HepG2 (cell line): Measurements from ENCODE around the gene ATG9A. TPM values are rescaled to one million over a fixed set of nuclear protein-coding genes. Genes with fewer than 3 reads are reported as not detected.

Experiments
- ATAD3A ChIP-seq: sonication (generic); formaldehyde crosslinking; IDR thresholded peaks from 2 replicates; pipeline ENCODE4 v1.4.0; 2020; ENCODE audit warnings: missing genetic modification reagents
- HHEX ChIP-seq: IDR thresholded peaks from 2 replicates; pipeline ENCODE4 v1.6.1; 2016; ENCODE audit warnings: control low read depth
- HOXA9 ChIP-seq: sonication (generic); formaldehyde crosslinking; IDR thresholded peaks from 2 replicates; pipeline ENCODE4 v1.8.1; 2022; ENCODE audit warnings: missing genetic modification reagents, mild to moderate bottlenecking, moderate library complexity, borderline replicate concordance
- JDP2 ChIP-seq: sonication (generic); formaldehyde crosslinking; IDR thresholded peaks from 2 replicates; pipeline ENCODE4 v1.8.1; 2022; ENCODE audit warnings: missing genetic modification reagents, borderline replicate concordance
- KDM5B ChIP-seq: sonication (generic); formaldehyde crosslinking; IDR thresholded peaks from 2 replicates; pipeline ENCODE4 v1.4.0; 2020; ENCODE audit warnings: missing genetic modification reagents, mild to moderate bottlenecking, borderline replicate concordance
- MEIS2 ChIP-seq: sonication (generic); formaldehyde crosslinking; IDR thresholded peaks from 2 replicates; pipeline ENCODE4 v1.9.0; 2021; ENCODE audit warnings: mild to moderate bottlenecking, missing genetic modification reagents
- MLXIP ChIP-seq: sonication (generic); formaldehyde crosslinking; IDR thresholded peaks from 2 replicates; pipeline ENCODE4 v1.9.0; 2021; ENCODE audit warnings: missing genetic modification reagents, borderline replicate concordance
- PREB ChIP-seq: sonication (generic); formaldehyde crosslinking; IDR thresholded peaks from 2 replicates; pipeline ENCODE4 v1.4.0; 2020; ENCODE audit warnings: missing genetic modification reagents
- RFX5 ChIP-seq: IDR thresholded peaks from 2 replicates; pipeline ENCODE4 v1.6.1; 2011; ENCODE audit warnings: low read depth, low read length, improper control_type of control experiment
- SATB2 ChIP-seq: sonication (generic); formaldehyde crosslinking; IDR thresholded peaks from 2 replicates; pipeline ENCODE4 v1.5.0; 2020; ENCODE audit warnings: missing genetic modification reagents
- SMARCE1 ChIP-seq: fragments of 450-650 bp; IDR thresholded peaks from 2 replicates; pipeline ENCODE4 v1.6.1; 2017; ENCODE audit warnings: borderline replicate concordance
- STAG1 ChIP-seq: sonication (generic); formaldehyde crosslinking; IDR thresholded peaks from 2 replicates; pipeline ENCODE4 v1.4.0; 2020; ENCODE audit warnings: missing genetic modification reagents
- TBP ChIP-seq: sonication (generic); formaldehyde crosslinking; IDR thresholded peaks from 2 replicates; pipeline ENCODE4 v1.5.0; 2020; ENCODE audit warnings: missing genetic modification reagents
- TP53 ChIP-seq: sonication (generic); formaldehyde crosslinking; conservative IDR thresholded peaks from 2 replicates; pipeline ENCODE4 v1.4.0; 2020; ENCODE audit warnings: missing genetic modification reagents
- ZFP36L2 ChIP-seq: sonication (generic); formaldehyde crosslinking; IDR thresholded peaks from 2 replicates; pipeline ENCODE4 v1.4.0; 2020; ENCODE audit warnings: missing genetic modification reagents
- ZNF17 ChIP-seq: sonication (generic); formaldehyde crosslinking; IDR thresholded peaks from 2 replicates; pipeline ENCODE4 v1.5.0; 2020; ENCODE audit warnings: mild to moderate bottlenecking, missing genetic modification reagents
- ZNF205 ChIP-seq: IDR thresholded peaks from 2 replicates; pipeline ENCODE4 v1.6.1; 2018; ENCODE audit warnings: missing biosample characterization, missing genetic modification reagents
- ZNF670 ChIP-seq: sonication (generic); formaldehyde crosslinking; IDR thresholded peaks from 2 replicates; pipeline ENCODE4 v1.8.0; 2022; ENCODE audit warnings: mild to moderate bottlenecking, missing genetic modification reagents, borderline replicate concordance
- ZNF883 ChIP-seq: sonication (generic); formaldehyde crosslinking; IDR thresholded peaks from 2 replicates; pipeline ENCODE4 v1.5.1; 2020; ENCODE audit warnings: mild to moderate bottlenecking, missing genetic modification reagents; ENCODE audit errors: not compliant biosample characterization
- polyA plus RNA-seq, 8 experiments: library from polyadenylated mRNA; depleted of rRNA in 3 of 8; stranded (reverse) in 7 of 8; unstranded in 1 of 8; fragments of >200 nt; fragmentation: Illumina TruSeq in 4 of 8; extraction: Trizol in 4 of 8; gene quantifications; 2 replicates each; pipeline versions ENCODE4 v1.2.1 to v1.2.3, GENCODE V29; 2011 to 2016; ENCODE audit warnings: low read depth in 4 of 8, missing spikeins in 1 of 8, mixed read lengths in 1 of 8; ENCODE audit not compliant: insufficient read depth in 1 of 8
- total RNA-seq, 5 experiments: library from RNA; depleted of rRNA; stranded (reverse); fragments of >200 nt; fragmentation: Illumina TruSeq; extraction: Trizol; gene quantifications; 2 replicates each; pipeline ENCODE4 v1.2.3, GENCODE V29; 2016; ENCODE audit warnings: low read depth in 1 of 5
- TF ChIP-seq, protein P1 (sequence below): IDR thresholded peaks from 2 replicates; pipeline ENCODE4 v1.6.1; 2016
- TF ChIP-seq, protein P2 (sequence below): IDR thresholded peaks from 2 replicates; pipeline ENCODE4 v1.6.1; 2016; ENCODE audit warnings: missing genetic modification reagents, missing compliant biosample characterization
- TF ChIP-seq, protein P3 (sequence below): sonication (generic); formaldehyde crosslinking; IDR thresholded peaks from 2 replicates; pipeline ENCODE4 v1.5.1; 2020; ENCODE audit warnings: missing genetic modification reagents, mild to moderate bottlenecking, borderline replicate concordance

The ATG9A gene
- total and polyA plus RNA-seq, 2 of the 13 experiments (the other 11 are each of a cell fraction or from before 2014, with no cell fraction given): 35.0 to 131 TPM

GRCh38 chr2:219206328-219207133 is 22.9 kb downstream of the ATG9A start, which contains the start of gene ZFAND2B (continued):
- TF ChIP-seq ZNF883 (CRISPR knock-in tag) (peak; percentile 41), RFX5 (peak; percentile 70), JDP2 (no peak; the same call in 1 of the 2 replicates), STAG1 (CRISPR knock-in tag) (no peak), TBP (CRISPR knock-in tag) (0 out of 2 replicates have a peak, but pooled peaks have one; percentile 64), PREB (CRISPR knock-in tag) (no peak), ZNF17 (CRISPR knock-in tag) (no peak), ZNF670 (CRISPR knock-in tag) (no peak), ZFP36L2 (CRISPR knock-in tag) (no peak), KDM5B (CRISPR knock-in tag) (peak; percentile 93), HHEX (CRISPR knock-in tag) (no peak), ZNF205 (CRISPR knock-in tag) (0 out of 2 replicates have a peak, but pooled peaks have one; percentile 28), ATAD3A (0 out of 2 replicates have a peak, but pooled peaks have one; percentile 67), TP53 (CRISPR knock-in tag) (no peak), SMARCE1 (no peak), SATB2 (CRISPR knock-in tag) (0 out of 2 replicates have a peak, but pooled peaks have one; percentile 35), HOXA9 (CRISPR knock-in tag) (0 out of 2 replicates have a peak, but pooled peaks have one; percentile 40), MEIS2 (peak; percentile 68; the same call in 1 of the 2 replicates), MLXIP (CRISPR knock-in tag) (no peak)
- TF ChIP-seq, protein P1, sequence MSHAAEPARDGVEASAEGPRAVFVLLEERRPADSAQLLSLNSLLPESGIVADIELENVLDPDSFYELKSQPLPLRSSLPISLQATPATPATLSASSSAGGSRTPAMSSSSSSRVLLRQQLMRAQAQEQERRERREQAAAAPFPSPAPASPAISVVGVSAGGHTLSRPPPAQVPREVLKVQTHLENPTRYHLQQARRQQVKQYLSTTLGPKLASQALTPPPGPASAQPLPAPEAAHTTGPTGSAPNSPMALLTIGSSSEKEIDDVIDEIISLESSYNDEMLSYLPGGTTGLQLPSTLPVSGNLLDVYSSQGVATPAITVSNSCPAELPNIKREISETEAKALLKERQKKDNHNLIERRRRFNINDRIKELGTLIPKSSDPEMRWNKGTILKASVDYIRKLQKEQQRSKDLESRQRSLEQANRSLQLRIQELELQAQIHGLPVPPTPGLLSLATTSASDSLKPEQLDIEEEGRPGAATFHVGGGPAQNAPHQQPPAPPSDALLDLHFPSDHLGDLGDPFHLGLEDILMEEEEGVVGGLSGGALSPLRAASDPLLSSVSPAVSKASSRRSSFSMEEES (CRISPR knock-in tag): peak; percentile 19; the same call in 1 of the 2 replicates
- TF ChIP-seq, protein P2, sequence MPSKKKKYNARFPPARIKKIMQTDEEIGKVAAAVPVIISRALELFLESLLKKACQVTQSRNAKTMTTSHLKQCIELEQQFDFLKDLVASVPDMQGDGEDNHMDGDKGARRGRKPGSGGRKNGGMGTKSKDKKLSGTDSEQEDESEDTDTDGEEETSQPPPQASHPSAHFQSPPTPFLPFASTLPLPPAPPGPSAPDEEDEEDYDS (CRISPR knock-in tag): peak; percentile 60; the same call in 1 of the 2 replicates
- TF ChIP-seq, protein P3, sequence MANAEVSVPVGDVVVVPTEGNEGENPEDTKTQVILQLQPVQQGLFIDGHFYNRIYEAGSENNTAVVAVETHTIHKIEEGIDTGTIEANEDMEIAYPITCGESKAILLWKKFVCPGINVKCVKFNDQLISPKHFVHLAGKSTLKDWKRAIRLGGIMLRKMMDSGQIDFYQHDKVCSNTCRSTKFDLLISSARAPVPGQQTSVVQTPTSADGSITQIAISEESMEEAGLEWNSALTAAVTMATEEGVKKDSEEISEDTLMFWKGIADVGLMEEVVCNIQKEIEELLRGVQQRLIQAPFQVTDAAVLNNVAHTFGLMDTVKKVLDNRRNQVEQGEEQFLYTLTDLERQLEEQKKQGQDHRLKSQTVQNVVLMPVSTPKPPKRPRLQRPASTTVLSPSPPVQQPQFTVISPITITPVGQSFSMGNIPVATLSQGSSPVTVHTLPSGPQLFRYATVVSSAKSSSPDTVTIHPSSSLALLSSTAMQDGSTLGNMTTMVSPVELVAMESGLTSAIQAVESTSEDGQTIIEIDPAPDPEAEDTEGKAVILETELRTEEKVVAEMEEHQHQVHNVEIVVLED (CRISPR knock-in tag): peak; percentile 96
